Measurements from ENCODE around the gene YPEL5. TPM values are rescaled to one million over a fixed set of nuclear protein-coding genes. Genes with fewer than 3 reads are reported as not detected.

The YPEL5 gene
- polyA plus RNA-seq, 1 donor (not counting 4 experiments of a cell fraction or from before 2014, with no cell fraction given): 126 TPM

- dilution Hi-C loops (cut with MboI; ENCODE audit: extremely low pct_ligation_motif_present, low sequenced_read_pairs): no loop called here
- H3K9me1 ChIP-seq (ENCODE audit: control insufficient read depth, extremely low read depth, insufficient read depth, low read length): no peaks in the 10 kb centered on the region
- H3K4me3 ChIP-seq (ENCODE audit: control insufficient read depth in 2 of 3, extremely low read depth in 1 of 3, insufficient read depth in 2 of 3, low read depth in 1 of 3, low read length in 3 of 3): no peak overlapping the region
- no peaks in the 10 kb centered on the region for H3K27me3 ChIP-seq (ENCODE audit: control insufficient read depth, extremely low read depth, insufficient read depth, low read length)
- H3K9ac ChIP-seq (ENCODE audit: control insufficient read depth, extremely low read depth, insufficient read depth, low read length): no peak overlapping the region
- TF ChIP-seq EZH2 (IDR thresholded peaks at IDR 0.05; ENCODE audit: low read length) (no peak), CTCF (optimal IDR thresholded peaks at IDR 0.05 in 1 of 3, IDR thresholded peaks at IDR 0.05 in 1 of 3, conservative IDR thresholded peaks at IDR 0.05 in 1 of 3; ENCODE audit: extremely low read depth in 1 of 3, insufficient read depth in 2 of 3, low read length in 3 of 3) (no peak)
- H3K36me3 ChIP-seq (ENCODE audit: control insufficient read depth in 2 of 2, extremely low read depth in 1 of 2, insufficient read depth in 2 of 2, low read length in 2 of 2): peaks cover 8 to 13% of the 10 kb centered on the region in 2 experiments
- H3K27ac ChIP-seq (ENCODE audit: control insufficient read depth, insufficient read depth, low read length): no peak overlapping the region
- no peak overlapping the region for H3K4me2 ChIP-seq (ENCODE audit: control insufficient read depth, extremely low read depth, insufficient read depth, low read depth, low read length)
- H3K4me1 ChIP-seq (ENCODE audit: control insufficient read depth, extremely low read depth, insufficient read depth, low read length): peaks cover 24% of the 10 kb centered on the region
- no peak overlapping the region for H2AFZ ChIP-seq (ENCODE audit: control insufficient read depth, low read length)
- H3K9me3 ChIP-seq (ENCODE audit: control insufficient read depth, low read depth, low read length): no peaks in the 10 kb centered on the region
- peaks cover 24% of the 10 kb centered on the region for H3K79me2 ChIP-seq (ENCODE audit: control insufficient read depth, insufficient read depth, low read length)
- FAIRE-seq (no peak), DNase-seq (ENCODE audit: low read depth, low spot score) (no peak)
- peaks cover 11% of the 10 kb centered on the region for H4K20me1 ChIP-seq (ENCODE audit: control insufficient read depth, extremely low read depth, insufficient read depth, low read length)
Measured at GRCh38 chr2:30152385-30152784, 5.6 kb downstream of the YPEL5 start.

GRCh38 chr2:30155202-30155601, 8.4 kb downstream of the YPEL5 start:
- FAIRE-seq (no peak), DNase-seq (ENCODE audit: low read depth, low spot score) (no peak)
- Histone ChIP-seq H3K9me3 (ENCODE audit: control insufficient read depth, low read depth, low read length) (no peaks in the 10 kb centered on the region), H3K4me3 (ENCODE audit: control insufficient read depth in 2 of 3, extremely low read depth in 1 of 3, insufficient read depth in 2 of 3, low read depth in 1 of 3, low read length in 3 of 3) (no peak overlapping the region), H3K36me3 (ENCODE audit: control insufficient read depth in 2 of 2, extremely low read depth in 1 of 2, insufficient read depth in 2 of 2, low read length in 2 of 2) (peaks cover 11 to 23% of the 10 kb centered on the region in 2 experiments), H3K27ac (ENCODE audit: control insufficient read depth, insufficient read depth, low read length) (no peak overlapping the region), H2AFZ (ENCODE audit: control insufficient read depth, low read length) (no peak overlapping the region), H3K9me1 (ENCODE audit: control insufficient read depth, extremely low read depth, insufficient read depth, low read length) (no peaks in the 10 kb centered on the region), H3K9ac (ENCODE audit: control insufficient read depth, extremely low read depth, insufficient read depth, low read length) (no peak overlapping the region), H4K20me1 (ENCODE audit: control insufficient read depth, extremely low read depth, insufficient read depth, low read length) (no peaks in the 10 kb centered on the region), H3K4me1 (ENCODE audit: control insufficient read depth, extremely low read depth, insufficient read depth, low read length) (peaks cover 2% of the 10 kb centered on the region), H3K27me3 (ENCODE audit: control insufficient read depth, extremely low read depth, insufficient read depth, low read length) (no peaks in the 10 kb centered on the region), H3K79me2 (ENCODE audit: control insufficient read depth, insufficient read depth, low read length) (peaks cover 14% of the 10 kb centered on the region), H3K4me2 (ENCODE audit: control insufficient read depth, extremely low read depth, insufficient read depth, low read depth, low read length) (no peak overlapping the region)
- dilution Hi-C loops (cut with MboI; ENCODE audit: extremely low pct_ligation_motif_present, low sequenced_read_pairs): no loop called here
- TF ChIP-seq CTCF (optimal IDR thresholded peaks at IDR 0.05 in 1 of 3, IDR thresholded peaks at IDR 0.05 in 1 of 3, conservative IDR thresholded peaks at IDR 0.05 in 1 of 3; ENCODE audit: extremely low read depth in 1 of 3, insufficient read depth in 2 of 3, low read length in 3 of 3) (no peak), EZH2 (IDR thresholded peaks at IDR 0.05; ENCODE audit: low read length) (no peak)

Measured in keratinocyte (primary cell).